GM23248 (cell line): ENCODE data around the gene SHISAL2A.

ENCODE experiments used
- EZH2 ChIP-seq: fragments of 200-600 bp; sonication (generic); IDR thresholded peaks from 2 replicates; pipeline ENCODE4 v1.6.1; 2018; ENCODE audit warnings: antibody characterized with exemption, mild to moderate bottlenecking; ENCODE audit not compliant: insufficient read depth, poor library complexity, severe bottlenecking
- EZH2phosphoT487 ChIP-seq: fragments of 200-600 bp; sonication (generic); IDR thresholded peaks from 2 replicates; pipeline ENCODE4 v1.6.1; 2018; ENCODE audit warnings: antibody characterized with exemption, moderate library complexity, mild to moderate bottlenecking, low read depth; ENCODE audit not compliant: insufficient read depth

DNA sequence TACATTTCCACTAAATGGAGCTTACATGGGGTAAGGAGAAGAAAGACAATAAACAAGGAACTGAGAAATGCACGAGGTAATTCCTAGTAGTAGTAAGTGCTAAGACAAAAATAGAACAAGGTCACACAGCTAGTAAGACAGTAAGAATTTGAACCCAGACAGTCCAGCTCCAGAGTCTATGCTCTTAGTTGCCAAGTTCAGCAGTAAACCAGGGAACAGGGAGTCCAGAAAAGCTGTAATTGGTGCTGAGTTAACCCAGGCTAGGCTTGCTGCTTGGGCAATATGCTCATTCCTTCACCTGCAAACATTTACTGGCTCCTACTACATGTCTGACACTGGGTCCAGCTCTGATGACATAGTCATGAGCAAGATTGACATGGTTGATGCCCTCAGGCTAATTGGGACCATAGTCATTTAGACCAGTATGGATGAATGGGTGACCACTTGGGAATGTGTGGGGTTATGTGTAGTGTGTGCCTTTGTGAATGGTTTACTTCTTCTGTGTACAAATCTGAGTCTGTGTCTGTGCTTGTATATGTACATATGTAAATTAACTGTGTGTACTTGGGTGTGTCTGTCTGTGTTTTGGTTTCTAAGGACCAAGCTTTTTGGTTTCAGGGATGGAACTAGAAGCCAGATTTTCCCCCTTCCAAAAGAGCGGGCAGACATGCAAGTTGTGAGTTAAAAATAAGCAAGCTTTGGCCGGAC lies 28.8 kb upstream of the SHISAL2A start:
- TF ChIP-seq EZH2 (no peak), EZH2phosphoT487 (no peak)
